Activated CD8-positive, alpha-beta T cell treated with anti-CD3 and anti-CD28 coated beads for 36 hours (primary cell): ENCODE results near the gene FAM83F. TPM values are rescaled to one million over a fixed set of nuclear protein-coding genes. Genes with fewer than 3 reads are reported as not detected.
A peak's percentile ranks its signal among the peaks of the same experiment; 100 is the strongest.

Experiments used
- ATAC-seq: fragments of 200-7000 bp; cut with Tn5 transposase; one replicate; pipeline ENCODE4 v1.10.0; 2021; ENCODE audit warnings: mild to moderate bottlenecking, moderate library complexity
- CTCF ChIA-PET: fragments of 350-600 bp; sonication (Branson Sonifier 250); formaldehyde crosslinking; loops from one replicate; lab custom pipeline; 2021; ENCODE audit warnings: antibody characterized with exemption; lab: Charles Lee
- POLR2A ChIA-PET: fragments of 350-600 bp; sonication (Branson Sonifier 250); formaldehyde crosslinking; loops from one replicate; lab custom pipeline; 2021; ENCODE audit warnings: antibody characterized with exemption; lab: Charles Lee
- DNase-seq: peaks from one replicate; pipeline ENCODE4 v3.0.0-alpha.2; 2020
- H3K27ac Mint-ChIP-seq: one replicate; pipeline ENCODE4 v1.8.0; 2021; ENCODE audit warnings: mild to moderate bottlenecking, mixed read lengths
- H3K27me3 Mint-ChIP-seq: one replicate; pipeline ENCODE4 v1.8.0; 2021; ENCODE audit warnings: mixed read lengths
- H3K36me3 Mint-ChIP-seq: one replicate; pipeline ENCODE4 v1.8.0; 2021; ENCODE audit warnings: low read depth, mixed read lengths
- H3K4me1 Mint-ChIP-seq: one replicate; pipeline ENCODE4 v1.8.0; 2021; ENCODE audit warnings: low read depth, mixed read lengths
- H3K4me3 Mint-ChIP-seq: one replicate; pipeline ENCODE4 v1.8.0; 2021; ENCODE audit warnings: mild to moderate bottlenecking, moderate library complexity, mixed read lengths
- H3K9me3 Mint-ChIP-seq: one replicate; pipeline ENCODE4 v1.8.0; 2021; ENCODE audit warnings: mixed read lengths
- CTCF ChIP-seq: fragments of 200-600 bp; IDR thresholded peaks from one replicate; pipeline ENCODE4 v1.8.0; 2022; ENCODE audit warnings: antibody characterized with exemption, mild to moderate bottlenecking
- intact Hi-C: fragments of 100-400 bp; cut with micrococcal nuclease; formaldehyde crosslinking; loops from one replicate; pipeline ENCODE4 v1.10.0; 2022
- total RNA-seq, 2 experiments: library from RNA; stranded (reverse); gene quantifications; one replicate each; pipeline ENCODE4 v1.2.3, GENCODE V29; 2021

The FAM83F gene
- total RNA-seq, 2 experiments from 2014 or later = 1.5 to 2.0 TPM

GRCh38 chr22:39955675-39956074 lies 39.1 kb upstream of the FAM83F start:
- Mint-ChIP-seq H3K4me3 (no peak overlapping the region), H3K4me1 (peaks cover 88% of the 10 kb centered on the region), H3K27ac (peak overlapping the region; percentile 3), H3K9me3 (peaks cover 7% of the 10 kb centered on the region), H3K27me3 (no peaks in the 10 kb centered on the region), H3K36me3 (peaks cover 88% of the 10 kb centered on the region)
- intact Hi-C loops = no loop called here
- CTCF ChIA-PET = interaction anchor here (0.7 to 2.6 kb wide), 3 partner anchors 12 to 274 kb away, joined by 3 to 8 read pairs (median 3); no protein-coding TSS in a partner anchor
- DNase-seq = no peak
- POLR2A ChIA-PET = interaction anchor here (0.6 to 1.2 kb wide), 3 partner anchors 9 to 20 kb away, joined by 3 to 4 read pairs (median 3); no protein-coding TSS in a partner anchor
- no peak for TF ChIP-seq CTCF
- no peak for ATAC-seq

- POLR2A ChIA-PET = interaction anchor here (0.8 to 1.6 kb wide), 6 partner anchors 11 to 48 kb away, joined by 3 to 7 read pairs (median 4); no protein-coding TSS in a partner anchor
- H3K27ac Mint-ChIP-seq = peak overlapping the region; percentile 58
- no peaks in the 10 kb centered on the region for H3K27me3 Mint-ChIP-seq
- DNase-seq (no peak), ATAC-seq (no peak)
- H3K4me3 Mint-ChIP-seq = no peak overlapping the region
- TF ChIP-seq CTCF = no peak
- H3K4me1 Mint-ChIP-seq = peaks cover 88% of the 10 kb centered on the region
- peaks cover 7% of the 10 kb centered on the region for H3K9me3 Mint-ChIP-seq
- CTCF ChIA-PET = interaction anchor here (2.6 kb wide), 1 partner anchor 14 kb away, joined by 8 read pairs; no protein-coding TSS in a partner anchor
- intact Hi-C loops = no loop called here
- peaks cover 85% of the 10 kb centered on the region for H3K36me3 Mint-ChIP-seq
These were observed 37.7 kb upstream of the FAM83F start for GRCh38 chr22:39956932-39957664.

GRCh38 chr22:39958009-39958711 lies 36.6 kb upstream of the FAM83F start:
- H3K27ac Mint-ChIP-seq = peak overlapping the region; percentile 53
- TF ChIP-seq CTCF = no peak
- peaks cover 84% of the 10 kb centered on the region for H3K36me3 Mint-ChIP-seq
- intact Hi-C loops = no loop called here
- ChIA-PET CTCF (interaction anchor here (1.0 to 2.6 kb wide), 2 partner anchors 9 to 15 kb away, joined by 3 to 8 read pairs; no protein-coding TSS in a partner anchor), POLR2A (interaction anchor here (0.7 to 4.0 kb wide), 5 partner anchors 11 to 390 kb away, joined by 3 to 17 read pairs (median 3); no protein-coding TSS in a partner anchor)
- H3K4me1 Mint-ChIP-seq = peaks cover 87% of the 10 kb centered on the region
- no peak overlapping the region for H3K4me3 Mint-ChIP-seq
- peaks cover 7% of the 10 kb centered on the region for H3K9me3 Mint-ChIP-seq
- DNase-seq (no peak), ATAC-seq (no peak)
- no peaks in the 10 kb centered on the region for H3K27me3 Mint-ChIP-seq

- POLR2A ChIA-PET = interaction anchor here (0.7 to 4.0 kb wide), 6 partner anchors 8 to 48 kb away, joined by 4 to 17 read pairs (median 5); no protein-coding TSS in a partner anchor
- CTCF ChIA-PET = interaction anchor here (1.4 to 1.6 kb wide), 4 partner anchors 9 to 16 kb away, joined by 3 to 4 read pairs (median 3); no protein-coding TSS in a partner anchor
- Mint-ChIP-seq H3K4me3 (no peak overlapping the region), H3K36me3 (peaks cover 83% of the 10 kb centered on the region), H3K4me1 (peaks cover 83% of the 10 kb centered on the region), H3K9me3 (peaks cover 7% of the 10 kb centered on the region), H3K27ac (peak overlapping the region; percentile 53), H3K27me3 (no peaks in the 10 kb centered on the region)
- ATAC-seq (peak; percentile 8), DNase-seq (peak; percentile 58)
- intact Hi-C loops = no loop called here
- peak; percentile 12 for TF ChIP-seq CTCF
These were observed 35.7 kb upstream of the FAM83F start for GRCh38 chr22:39958949-39959639.
